Stomach (tissue), 4 donors: ENCODE results near the gene PHLDB3.

Experiments
- CTCF ChIP-seq, 7 experiments: fragments of 450-650 bp in 4 of 7; fragments of 200-600 bp in 3 of 7; sonication (generic) in 3 of 7; IDR thresholded peaks; one replicate each; pipeline ENCODE4 v1.5.1; 2016 to 2019; ENCODE audit warnings: antibody characterized with exemption in 7 of 7, control low read depth in 2 of 7, mild to moderate bottlenecking in 1 of 7
- POLR2A ChIP-seq, 4 donors: fragments of 450-650 bp; IDR thresholded peaks; one replicate each; pipeline ENCODE4 v1.6.1; 2016; ENCODE audit warnings: antibody characterized with exemption in 4 of 4, control low read depth in 2 of 4, mild to moderate bottlenecking in 1 of 4, moderate library complexity in 1 of 4

- TF ChIP-seq CTCF (IDR thresholded peaks at IDR 0.05), result no peak
- no peak for TF ChIP-seq POLR2A (IDR thresholded peaks at IDR 0.05)
These were observed 28.0 kb upstream of the PHLDB3 start for GRCh38 chr19:43532571-43532961.
